ENCODE data around the gene CFAP298.

The CFAP298 gene

GRCh38 chr21:32554832-32555638 lies 57.1 kb downstream of the CFAP298 start:
- Histone ChIP-seq H3K36me3 (ENCODE audit: insufficient read depth, low read length) (no peaks in the 10 kb centered on the region), H3K27ac (no peak overlapping the region), H3K4me3 (no peak overlapping the region), H3K9me3 (ENCODE audit: low read depth, low read length) (no peaks in the 10 kb centered on the region), H3K9ac (ENCODE audit: insufficient read length) (no peak overlapping the region)
- TF ChIP-seq POLR2AphosphoS5 (IDR thresholded peaks at IDR 0.05; ENCODE audit: borderline replicate concordance, low read depth, low read length), result no peak
- no peak for TF ChIP-seq EZH2 (IDR thresholded peaks at IDR 0.05)
- TF ChIP-seq FOXP2 (optimal IDR thresholded peaks at IDR 0.05; ENCODE audit: control extremely low read depth, extremely low read length, insufficient read depth), result no peak
- DNase-seq (ENCODE audit: low read depth, low spot score), result no peak

DNA sequence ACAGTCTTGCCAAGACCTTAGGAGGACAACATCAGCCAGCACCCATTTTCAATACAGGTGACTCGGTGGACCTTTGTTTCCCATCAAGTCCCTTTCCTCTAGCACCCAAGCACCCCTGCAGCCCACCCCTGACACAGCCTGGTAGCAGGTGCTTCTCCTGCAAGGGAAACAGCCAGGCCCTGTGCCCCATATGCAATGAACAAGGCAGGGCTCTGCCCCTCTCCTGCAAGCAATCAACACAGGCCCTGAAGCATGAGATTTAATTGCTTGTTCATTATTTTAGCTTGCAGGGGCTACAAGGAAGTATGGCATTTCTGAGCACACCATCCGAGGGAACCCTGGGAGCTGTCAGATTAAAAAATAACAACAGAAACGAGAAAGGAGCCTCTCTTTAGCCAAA lies 62.3 kb downstream of the CFAP298 start:
- H3K27ac ChIP-seq, result no peak overlapping the region
- no peak overlapping the region for H3K4me3 ChIP-seq
- H3K9ac ChIP-seq (ENCODE audit: insufficient read length), result no peak overlapping the region
- H3K9me3 ChIP-seq (ENCODE audit: low read depth, low read length), result no peaks in the 10 kb centered on the region
- H3K36me3 ChIP-seq (ENCODE audit: insufficient read depth, low read length), result no peaks in the 10 kb centered on the region
- DNase-seq (ENCODE audit: low read depth, low spot score), result no peak
- TF ChIP-seq EZH2 (IDR thresholded peaks at IDR 0.05) (no peak), FOXP2 (optimal IDR thresholded peaks at IDR 0.05; ENCODE audit: control extremely low read depth, extremely low read length, insufficient read depth) (no peak), POLR2AphosphoS5 (IDR thresholded peaks at IDR 0.05; ENCODE audit: borderline replicate concordance, low read depth, low read length) (no peak)

- Histone ChIP-seq H3K4me3 (no peak overlapping the region), H3K27ac (no peak overlapping the region)
- no peak for TF ChIP-seq POLR2AphosphoS5 (IDR thresholded peaks at IDR 0.05; ENCODE audit: borderline replicate concordance, low read depth, low read length)
- TF ChIP-seq FOXP2 (optimal IDR thresholded peaks at IDR 0.05; ENCODE audit: control extremely low read depth, extremely low read length, insufficient read depth), result no peak
- TF ChIP-seq EZH2 (IDR thresholded peaks at IDR 0.05), result no peak
Observed at GRCh38 chr21:32549440-32549839, 62.7 kb downstream of the CFAP298 start.

More at GRCh38 chr21:32549440-32549839, 62.7 kb downstream of the CFAP298 start:
- no peak overlapping the region for H3K9ac ChIP-seq (ENCODE audit: insufficient read length)
- H3K36me3 ChIP-seq (ENCODE audit: insufficient read depth, low read length), result no peaks in the 10 kb centered on the region
- H3K9me3 ChIP-seq (ENCODE audit: low read depth, low read length), result no peaks in the 10 kb centered on the region
- no peak for DNase-seq (ENCODE audit: low read depth, low spot score)
